Measurements from ENCODE around the gene AXIN2.

The AXIN2 gene

DNA sequence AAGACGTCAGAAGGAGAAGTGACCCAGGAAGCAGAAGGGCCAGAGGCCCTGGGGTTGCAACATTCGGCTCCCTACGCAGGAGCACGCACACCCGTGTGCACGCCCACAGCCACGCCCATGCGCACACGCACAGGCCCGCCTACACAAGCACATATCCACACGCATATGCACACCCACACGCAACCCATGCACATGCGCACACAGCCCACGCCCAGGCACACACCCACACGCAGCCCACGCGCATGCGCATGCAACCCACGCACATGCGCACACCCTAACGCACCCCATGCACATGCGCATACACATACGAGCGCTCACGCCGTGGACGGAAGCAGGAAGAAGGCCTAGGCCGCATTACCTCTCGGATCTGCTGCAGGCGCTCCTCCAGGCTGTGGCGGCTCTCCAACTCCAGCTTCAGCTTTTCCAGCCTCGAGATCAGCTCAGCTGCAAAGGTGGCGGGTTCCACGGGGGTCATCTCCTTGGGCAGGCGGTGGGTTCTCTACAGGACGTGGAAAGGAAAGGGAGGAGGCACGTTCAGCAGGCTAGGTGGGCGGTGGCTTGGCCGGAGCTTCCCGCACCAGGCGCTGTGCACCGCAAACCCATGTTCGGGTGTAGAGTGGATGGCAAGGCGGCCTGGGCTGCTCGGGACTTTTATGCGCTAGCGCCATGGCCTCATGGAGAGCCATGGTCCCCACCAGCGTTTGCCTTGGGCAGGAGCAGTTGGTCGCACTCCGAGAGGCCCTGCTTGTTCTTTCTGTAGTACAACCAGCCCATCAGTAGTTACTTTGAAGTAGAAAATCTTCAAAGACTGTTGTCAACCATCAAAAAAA, 23.4 kb downstream of the AXIN2 start:
- H3K36me3 ChIP-seq (ENCODE audit: insufficient read depth) = no peaks in the 10 kb centered on the region
- no peak overlapping the region for H3K9ac ChIP-seq
- no peak overlapping the region for H3K27ac ChIP-seq
- no peak overlapping the region for H3K4me3 ChIP-seq (IDR thresholded peaks at IDR 0.05; ENCODE audit: insufficient read depth, low read depth, low read length)
- no peak overlapping the region for H2AFZ ChIP-seq (ENCODE audit: low read depth)
- H3K4me2 ChIP-seq = no peak overlapping the region
- H3K79me2 ChIP-seq (ENCODE audit: insufficient read depth, low read depth) = no peaks in the 10 kb centered on the region
- TF ChIP-seq, protein P1, sequence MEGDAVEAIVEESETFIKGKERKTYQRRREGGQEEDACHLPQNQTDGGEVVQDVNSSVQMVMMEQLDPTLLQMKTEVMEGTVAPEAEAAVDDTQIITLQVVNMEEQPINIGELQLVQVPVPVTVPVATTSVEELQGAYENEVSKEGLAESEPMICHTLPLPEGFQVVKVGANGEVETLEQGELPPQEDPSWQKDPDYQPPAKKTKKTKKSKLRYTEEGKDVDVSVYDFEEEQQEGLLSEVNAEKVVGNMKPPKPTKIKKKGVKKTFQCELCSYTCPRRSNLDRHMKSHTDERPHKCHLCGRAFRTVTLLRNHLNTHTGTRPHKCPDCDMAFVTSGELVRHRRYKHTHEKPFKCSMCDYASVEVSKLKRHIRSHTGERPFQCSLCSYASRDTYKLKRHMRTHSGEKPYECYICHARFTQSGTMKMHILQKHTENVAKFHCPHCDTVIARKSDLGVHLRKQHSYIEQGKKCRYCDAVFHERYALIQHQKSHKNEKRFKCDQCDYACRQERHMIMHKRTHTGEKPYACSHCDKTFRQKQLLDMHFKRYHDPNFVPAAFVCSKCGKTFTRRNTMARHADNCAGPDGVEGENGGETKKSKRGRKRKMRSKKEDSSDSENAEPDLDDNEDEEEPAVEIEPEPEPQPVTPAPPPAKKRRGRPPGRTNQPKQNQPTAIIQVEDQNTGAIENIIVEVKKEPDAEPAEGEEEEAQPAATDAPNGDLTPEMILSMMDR (conservative IDR thresholded peaks at IDR 0.05; ENCODE audit: low read depth, low read length) = no peak
- H4K20me1 ChIP-seq (ENCODE audit: insufficient read depth) = no peaks in the 10 kb centered on the region
- H3K27me3 ChIP-seq (ENCODE audit: insufficient read depth, low read depth) = no peaks in the 10 kb centered on the region
- H3K4me1 ChIP-seq (ENCODE audit: low read depth, poor library complexity, severe bottlenecking) = no peaks in the 10 kb centered on the region

DNA sequence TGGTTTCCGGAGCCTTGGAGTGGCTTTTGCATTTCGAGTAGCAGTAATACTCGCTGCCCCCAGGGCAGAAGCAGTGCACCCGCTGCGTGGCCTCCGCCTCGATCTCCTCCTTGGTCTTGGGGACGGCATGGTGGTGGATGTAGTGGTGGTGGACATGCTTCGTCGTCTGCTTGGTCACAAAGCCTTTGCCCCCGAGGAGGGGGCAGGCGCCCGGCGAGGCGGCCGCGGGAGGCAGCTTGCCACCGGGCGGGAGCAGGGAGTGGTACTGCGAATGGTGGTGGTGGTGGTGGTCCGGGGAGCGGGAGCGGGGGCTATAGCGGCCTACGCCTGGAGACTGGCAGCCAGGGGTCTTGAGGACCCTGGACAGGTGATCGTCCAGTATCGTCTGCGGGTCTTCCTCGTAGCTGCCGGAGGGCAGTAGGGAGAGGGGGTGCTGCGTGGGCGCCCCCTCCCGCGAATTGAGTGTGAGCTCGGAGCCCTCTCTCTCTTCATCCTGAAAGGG, 24.1 kb downstream of the AXIN2 start:
- no peak overlapping the region for H3K9ac ChIP-seq
- H3K36me3 ChIP-seq (ENCODE audit: insufficient read depth) = no peaks in the 10 kb centered on the region
- H3K4me1 ChIP-seq (ENCODE audit: low read depth, poor library complexity, severe bottlenecking) = no peaks in the 10 kb centered on the region
- H2AFZ ChIP-seq (ENCODE audit: low read depth) = no peak overlapping the region
- H3K4me2 ChIP-seq = no peak overlapping the region
- H3K79me2 ChIP-seq (ENCODE audit: insufficient read depth, low read depth) = no peaks in the 10 kb centered on the region
- no peaks in the 10 kb centered on the region for H3K27me3 ChIP-seq (ENCODE audit: insufficient read depth, low read depth)
- H3K27ac ChIP-seq = no peak overlapping the region
- TF ChIP-seq, protein P1 (conservative IDR thresholded peaks at IDR 0.05; ENCODE audit: low read depth, low read length) = no peak
- H4K20me1 ChIP-seq (ENCODE audit: insufficient read depth) = no peaks in the 10 kb centered on the region
- no peak overlapping the region for H3K4me3 ChIP-seq (IDR thresholded peaks at IDR 0.05; ENCODE audit: insufficient read depth, low read depth, low read length)

DNA sequence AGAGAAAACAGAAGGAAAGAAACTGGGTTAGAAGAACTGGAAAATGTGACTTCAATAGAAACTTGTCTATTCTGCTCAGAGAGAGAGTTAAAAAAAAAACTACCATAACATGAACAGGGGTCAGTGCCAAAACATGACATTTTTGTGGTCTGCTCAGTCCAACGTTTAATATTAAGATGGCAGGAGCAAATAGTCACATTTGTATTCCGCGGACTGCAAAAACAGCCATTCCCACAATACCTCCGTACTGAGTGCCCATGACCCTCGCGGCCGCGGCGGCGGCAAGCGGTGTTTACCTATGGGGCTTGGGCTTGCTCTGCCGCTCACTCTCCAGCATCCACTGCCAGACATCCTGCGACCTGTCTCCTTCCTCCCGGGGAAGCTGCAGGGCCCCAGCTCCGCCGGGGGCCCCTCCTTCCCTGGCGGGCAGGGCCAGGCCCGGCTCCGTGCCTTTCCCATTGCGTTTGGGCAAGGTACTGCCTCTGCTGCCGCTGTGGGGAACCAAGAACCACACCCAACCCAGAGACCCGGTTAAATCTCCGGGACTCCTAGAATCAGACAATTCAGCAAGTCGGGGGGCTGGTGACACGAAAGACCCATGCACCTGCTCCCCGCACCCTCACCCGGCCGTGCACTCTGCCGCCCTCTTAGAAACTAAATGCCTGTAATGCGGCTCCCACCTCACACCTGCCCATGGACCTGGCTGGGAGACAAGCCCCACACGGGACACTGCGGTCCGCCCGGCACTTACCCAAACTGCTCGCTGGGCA, 24.7 kb downstream of the AXIN2 start:
- H3K9ac ChIP-seq = no peak overlapping the region
- no peaks in the 10 kb centered on the region for H3K36me3 ChIP-seq (ENCODE audit: insufficient read depth)
- H3K27me3 ChIP-seq (ENCODE audit: insufficient read depth, low read depth) = no peaks in the 10 kb centered on the region
- H3K4me2 ChIP-seq = no peak overlapping the region
- no peak overlapping the region for H3K4me3 ChIP-seq (IDR thresholded peaks at IDR 0.05; ENCODE audit: insufficient read depth, low read depth, low read length)
- no peak overlapping the region for H2AFZ ChIP-seq (ENCODE audit: low read depth)
- no peaks in the 10 kb centered on the region for H4K20me1 ChIP-seq (ENCODE audit: insufficient read depth)
- no peak overlapping the region for H3K27ac ChIP-seq
- TF ChIP-seq, protein P1 (conservative IDR thresholded peaks at IDR 0.05; ENCODE audit: low read depth, low read length) = no peak
- no peaks in the 10 kb centered on the region for H3K4me1 ChIP-seq (ENCODE audit: low read depth, poor library complexity, severe bottlenecking)
- H3K79me2 ChIP-seq (ENCODE audit: insufficient read depth, low read depth) = no peaks in the 10 kb centered on the region

DNA sequence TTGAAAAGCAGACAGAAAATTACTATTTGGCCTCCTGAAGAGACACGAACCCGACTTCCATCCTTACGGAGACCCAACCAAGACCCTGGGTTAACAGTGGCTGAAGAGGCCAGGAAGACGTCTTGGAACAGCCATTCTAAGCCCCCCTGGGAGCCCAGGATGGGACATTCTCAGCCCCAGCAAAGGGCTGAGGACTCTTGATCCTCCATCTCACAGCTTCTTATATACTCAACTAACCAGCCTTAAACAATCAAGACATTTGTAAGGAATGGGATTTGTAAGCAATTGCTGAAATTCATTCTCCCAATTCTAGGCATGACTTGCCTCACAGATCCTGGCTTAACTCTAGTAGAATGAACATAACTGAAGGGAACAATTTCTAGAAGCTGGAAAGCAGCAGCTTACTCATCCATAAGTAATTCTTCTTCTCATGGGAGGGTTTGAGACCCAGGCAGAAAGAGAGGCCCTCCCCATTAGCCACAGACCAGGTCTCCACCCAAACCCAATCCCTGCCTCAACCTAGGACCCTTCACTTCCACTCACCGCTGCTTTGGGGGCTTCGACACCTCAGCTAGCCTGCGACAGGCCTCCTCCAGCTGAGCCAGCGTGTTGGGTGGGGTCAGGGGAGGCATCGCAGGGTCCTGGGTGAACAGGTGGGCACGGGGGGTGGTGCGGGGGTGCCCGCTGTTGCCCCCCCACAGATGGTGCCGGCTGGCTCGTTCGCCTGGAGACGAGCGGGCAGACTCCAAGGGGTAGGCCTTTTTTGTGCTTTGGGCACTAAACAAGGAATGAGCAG, 25.5 kb downstream of the AXIN2 start:
- Histone ChIP-seq H4K20me1 (ENCODE audit: insufficient read depth) (no peaks in the 10 kb centered on the region), H3K79me2 (ENCODE audit: insufficient read depth, low read depth) (no peaks in the 10 kb centered on the region), H3K9ac (no peak overlapping the region), H3K27ac (no peak overlapping the region), H3K27me3 (ENCODE audit: insufficient read depth, low read depth) (no peaks in the 10 kb centered on the region), H3K36me3 (ENCODE audit: insufficient read depth) (no peaks in the 10 kb centered on the region), H3K4me2 (no peak overlapping the region), H2AFZ (ENCODE audit: low read depth) (no peak overlapping the region), H3K4me1 (ENCODE audit: low read depth, poor library complexity, severe bottlenecking) (no peaks in the 10 kb centered on the region), H3K4me3 (IDR thresholded peaks at IDR 0.05; ENCODE audit: insufficient read depth, low read depth, low read length) (no peak overlapping the region)
- TF ChIP-seq, protein P1 (conservative IDR thresholded peaks at IDR 0.05; ENCODE audit: low read depth, low read length) = no peak
